B cell (primary cell): Measurements from ENCODE around the gene CBX4. TPM values are rescaled to one million over a fixed set of nuclear protein-coding genes. Genes with fewer than 3 reads are reported as not detected.

ENCODE experiments used
- ATAC-seq: fragments of 200-7000 bp; cut with Tn5 transposase; one replicate; pipeline ENCODE4 v1.10.0; 2021; ENCODE audit warnings: low read depth, mild to moderate bottlenecking, moderate number of reproducible peaks, moderate library complexity
- CTCF ChIA-PET: fragments of 350-600 bp; sonication (Branson Sonifier 250); formaldehyde crosslinking; loops from one replicate; lab custom pipeline; 2021; ENCODE audit warnings: antibody characterized with exemption, inconsistent platforms; lab: Charles Lee
- POLR2A ChIA-PET: fragments of 350-600 bp; sonication (Branson Sonifier 250); formaldehyde crosslinking; loops from one replicate; lab custom pipeline; 2021; ENCODE audit warnings: antibody characterized with exemption; lab: Charles Lee
- DNase-seq: peaks from one replicate; pipeline ENCODE4 v3.0.0; 2013
- H2AFZ ChIP-seq: 2 replicates; pipeline ENCODE4 v1.6.1; 2012; ENCODE audit warnings: mild to moderate bottlenecking, low read depth, low read length; ENCODE audit not compliant: insufficient read depth, poor library complexity, severe bottlenecking
- H3K27ac ChIP-seq, 2 donors: 1 replicate in 1 of 2; 2 replicates in 1 of 2; pipeline ENCODE4 v1.5.1; 2012 to 2013; ENCODE audit warnings: low read length in 2 of 2, mild to moderate bottlenecking in 2 of 2, moderate library complexity in 1 of 2
- H3K27me3 ChIP-seq, 4 experiments: fragments of 200-600 bp in 1 of 4; sonication (generic) in 1 of 4; replicated peaks in 1 of 4; 1 replicate in 2 of 4; 2 replicates in 2 of 4; pipeline versions ENCODE4 v1.6.1 to v1.7.0; 2013 to 2016; ENCODE audit warnings: low read length in 3 of 4, mild to moderate bottlenecking in 2 of 4, mixed read lengths in 1 of 4, moderate library complexity in 1 of 4; ENCODE audit not compliant: insufficient read depth in 4 of 4, control insufficient read depth in 3 of 4; ENCODE audit errors: control extremely low read depth in 1 of 4
- H3K36me3 ChIP-seq, 2 experiments: replicated peaks in 1 of 2; 1 replicate in 1 of 2; 2 replicates in 1 of 2; pipeline versions ENCODE4 v1.6.1 to v1.7.1; 2013; ENCODE audit warnings: low read length in 1 of 2; ENCODE audit not compliant: insufficient read depth in 2 of 2, control insufficient read depth in 1 of 2; ENCODE audit errors: control extremely low read depth in 1 of 2, extremely low read depth in 1 of 2
- H3K4me1 ChIP-seq, 2 donors: fragments of 200-600 bp in 1 of 2; sonication (generic) in 1 of 2; 1 replicate in 1 of 2; 2 replicates in 1 of 2; pipeline versions ENCODE4 v1.5.1 to v1.6.1; 2013 to 2017; ENCODE audit warnings: low read length in 2 of 2; ENCODE audit not compliant: control insufficient read depth in 2 of 2, insufficient read depth in 2 of 2
- H3K4me2 ChIP-seq: replicated peaks from 2 replicates; pipeline ENCODE3; 2012; ENCODE audit warnings: mild to moderate bottlenecking, low read depth, low read length; ENCODE audit not compliant: poor library complexity, severe bottlenecking
- H3K4me3 ChIP-seq, 5 experiments: fragments of 200-600 bp in 1 of 5; sonication (generic) in 1 of 5; 1 replicate in 3 of 5; 2 replicates in 2 of 5; pipeline versions ENCODE4 v1.5.1 to v1.7.0; 2011 to 2016; ENCODE audit warnings: low read length in 4 of 5, mild to moderate bottlenecking in 4 of 5, low read depth in 2 of 5, control low read depth in 1 of 5, moderate library complexity in 1 of 5; ENCODE audit not compliant: insufficient read depth in 1 of 5; ENCODE audit errors: control extremely low read depth in 1 of 5, extremely low read depth in 1 of 5
- H3K79me2 ChIP-seq: fragments of 200-600 bp; sonication (generic); one replicate; pipeline ENCODE4 v1.6.0; 2016; ENCODE audit warnings: low read length; ENCODE audit not compliant: control insufficient read depth, insufficient read depth
- H3K9ac ChIP-seq: fragments of 200-600 bp; sonication (generic); 2 replicates; pipeline ENCODE4 v1.6.1; 2017; ENCODE audit warnings: mild to moderate bottlenecking, low read length, moderate library complexity
- H3K9me3 ChIP-seq, 3 donors: one replicate each; pipeline versions ENCODE4 v1.6.1 to v1.7.1; 2013; ENCODE audit warnings: low read length in 2 of 3; ENCODE audit not compliant: control insufficient read depth in 2 of 3, insufficient read depth in 1 of 3; ENCODE audit errors: control extremely low read depth in 1 of 3
- H4K20me1 ChIP-seq: 2 replicates; pipeline ENCODE4 v1.6.0; 2012; ENCODE audit warnings: mild to moderate bottlenecking, low read length; ENCODE audit not compliant: insufficient read depth, control insufficient read depth, poor library complexity, severe bottlenecking
- H3K27ac Mint-ChIP-seq: one replicate; pipeline ENCODE4 v1.8.0; 2021; ENCODE audit warnings: mixed read lengths
- H3K27me3 Mint-ChIP-seq: one replicate; pipeline ENCODE4 v1.8.0; 2021; ENCODE audit warnings: mixed read lengths
- H3K4me1 Mint-ChIP-seq: one replicate; pipeline ENCODE4 v1.8.0; 2021; ENCODE audit warnings: mixed read lengths
- H3K4me3 Mint-ChIP-seq: one replicate; pipeline ENCODE4 v1.8.0; 2021; ENCODE audit warnings: mixed read lengths
- H3K9me3 Mint-ChIP-seq: one replicate; pipeline ENCODE4 v1.8.0; 2022; ENCODE audit warnings: mixed read lengths; ENCODE audit not compliant: insufficient read depth
- EZH2 ChIP-seq: IDR thresholded peaks from 2 replicates; pipeline ENCODE4 v1.6.1; 2012; ENCODE audit warnings: borderline replicate concordance, low read depth, mild to moderate bottlenecking, moderate library complexity, low read length; ENCODE audit not compliant: insufficient read depth, poor library complexity, severe bottlenecking
- WGBS: methylation state at CpG from one replicate; pipeline ENCODE4 v1.1.5; 2013; ENCODE audit warnings: missing lambda C conversion rate; ENCODE audit not compliant: insufficient coverage; 5-methylcytosine and 5-hydroxymethylcytosine counted together
- intact Hi-C: fragments of 100-400 bp; cut with micrococcal nuclease; formaldehyde crosslinking; loops from one replicate; pipeline ENCODE4 v1.10.0; 2022
- polyA plus RNA-seq: library from polyadenylated mRNA; depleted of rRNA; stranded (reverse); fragments of >200 nt; gene quantifications from 2 replicates; pipeline ENCODE4 v1.2.3, GENCODE V29; 2012
- total RNA-seq, 2 donors: library from RNA; stranded (reverse); fragments of 120-200 nt in 1 of 2; gene quantifications; 1 replicate in 1 of 2; 2 replicates in 1 of 2; pipeline versions ENCODE4 v1.2.3 to v1.2.4, GENCODE V29; 2013 to 2022
- TF ChIP-seq, protein P1 (sequence below): fragments of 200-600 bp; IDR thresholded peaks from one replicate; pipeline ENCODE4 v1.8.0; 2022; ENCODE audit warnings: antibody characterized with exemption, mild to moderate bottlenecking

Gene CBX4
- total and polyA plus RNA-seq, 2 donors (not counting 1 experiment from before 2014, with no cell fraction given): 81.9 to 115 TPM

DNA sequence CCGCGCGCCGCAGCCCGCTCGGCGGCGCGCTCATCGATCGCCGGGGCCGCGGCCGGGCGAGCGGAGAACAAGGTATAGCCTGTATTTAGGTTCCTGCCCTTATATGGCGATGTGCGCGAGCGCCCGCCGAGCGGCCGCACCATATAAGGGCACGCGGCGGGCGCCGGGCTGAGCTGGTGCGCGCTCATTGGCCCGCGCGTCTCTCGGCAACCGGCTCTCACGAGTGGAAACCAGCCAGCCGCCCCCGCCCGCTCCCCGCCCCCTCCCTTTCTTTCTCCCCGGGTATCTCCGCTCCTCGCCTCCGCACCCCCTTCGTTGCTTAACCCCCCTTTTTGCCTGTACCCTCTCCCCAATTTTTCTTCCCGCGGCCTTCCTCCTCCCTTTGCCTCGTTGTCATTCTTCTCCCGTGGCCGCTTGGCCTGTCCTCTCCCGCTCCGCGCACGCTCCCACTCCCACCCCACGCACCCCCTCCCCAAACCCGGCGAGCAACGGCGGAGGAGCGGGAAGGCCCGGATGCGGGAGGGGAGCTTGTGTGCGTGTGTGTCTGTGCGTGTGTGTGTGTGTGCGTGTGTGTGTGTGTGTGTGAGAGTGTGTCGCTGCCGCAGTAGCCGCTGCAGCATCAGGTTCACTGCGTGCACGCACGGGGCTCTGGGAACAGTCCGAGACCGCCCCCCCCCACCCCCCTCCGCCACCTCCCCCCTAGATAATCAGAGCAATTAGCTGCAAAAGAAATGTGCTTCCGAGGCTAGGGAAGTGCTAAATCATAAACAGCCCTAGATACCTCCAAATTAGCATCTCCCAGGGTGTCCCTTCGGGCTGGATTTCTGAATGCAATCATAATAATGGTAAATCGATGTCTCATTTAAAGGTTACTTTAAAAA is 28.9 kb downstream of the CBX4 start:
- POLR2A ChIA-PET: interaction anchor here (0.6 to 3.4 kb wide), 5 partner anchors 11 to 30 kb away, joined by 3 to 10 read pairs (median 8); partner anchors contain the start of genes CBX4 and CBX8
- H3K4me1 ChIP-seq: peaks cover 44 to 73% of the 10 kb centered on the region in 2 donors
- peak overlapping the region; percentile 46 for H3K27ac Mint-ChIP-seq
- intact Hi-C loops: loop anchor here (2.0 kb wide), 2 partner anchors 14 to 34 kb away; partner anchors contain the start of gene CBX8
- peaks cover 52% of the 10 kb centered on the region for H3K27me3 Mint-ChIP-seq
- TF ChIP-seq EZH2: no peak
- TF ChIP-seq, protein P1, sequence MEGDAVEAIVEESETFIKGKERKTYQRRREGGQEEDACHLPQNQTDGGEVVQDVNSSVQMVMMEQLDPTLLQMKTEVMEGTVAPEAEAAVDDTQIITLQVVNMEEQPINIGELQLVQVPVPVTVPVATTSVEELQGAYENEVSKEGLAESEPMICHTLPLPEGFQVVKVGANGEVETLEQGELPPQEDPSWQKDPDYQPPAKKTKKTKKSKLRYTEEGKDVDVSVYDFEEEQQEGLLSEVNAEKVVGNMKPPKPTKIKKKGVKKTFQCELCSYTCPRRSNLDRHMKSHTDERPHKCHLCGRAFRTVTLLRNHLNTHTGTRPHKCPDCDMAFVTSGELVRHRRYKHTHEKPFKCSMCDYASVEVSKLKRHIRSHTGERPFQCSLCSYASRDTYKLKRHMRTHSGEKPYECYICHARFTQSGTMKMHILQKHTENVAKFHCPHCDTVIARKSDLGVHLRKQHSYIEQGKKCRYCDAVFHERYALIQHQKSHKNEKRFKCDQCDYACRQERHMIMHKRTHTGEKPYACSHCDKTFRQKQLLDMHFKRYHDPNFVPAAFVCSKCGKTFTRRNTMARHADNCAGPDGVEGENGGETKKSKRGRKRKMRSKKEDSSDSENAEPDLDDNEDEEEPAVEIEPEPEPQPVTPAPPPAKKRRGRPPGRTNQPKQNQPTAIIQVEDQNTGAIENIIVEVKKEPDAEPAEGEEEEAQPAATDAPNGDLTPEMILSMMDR: no peak
- WGBS: 2% methylated on average over 49 of the region's 79 CpGs
- H3K9ac ChIP-seq: no peak overlapping the region
- H3K4me2 ChIP-seq: peak overlapping the region; percentile 68
- no peak overlapping the region for H2AFZ ChIP-seq
- peaks cover 29% of the 10 kb centered on the region for H3K4me1 Mint-ChIP-seq
- CTCF ChIA-PET: interaction anchor here (0.7 to 1.9 kb wide), 6 partner anchors 11 to 31 kb away, joined by 3 to 7 read pairs (median 4); partner anchors contain the start of gene CBX8
- no peaks in the 10 kb centered on the region for H3K9me3 Mint-ChIP-seq
- peak overlapping the region; percentile 33 for H3K4me3 Mint-ChIP-seq
- H3K36me3 ChIP-seq: no peaks in the 10 kb centered on the region
- H3K4me3 ChIP-seq: no peak overlapping the region
- DNase-seq: peak; percentile 63
- H3K9me3 ChIP-seq: peaks cover 0 to 80% (median 2%) of the 10 kb centered on the region in 3 donors
- H3K79me2 ChIP-seq: no peaks in the 10 kb centered on the region
- peaks cover 61% of the 10 kb centered on the region for H4K20me1 ChIP-seq
- H3K27me3 ChIP-seq: peaks cover 0 to 91% (median 75%) of the 10 kb centered on the region in 4 experiments
- H3K27ac ChIP-seq: no peak overlapping the region
- peak; percentile 74 for ATAC-seq
